Thyroid gland (tissue), 4 donors: ENCODE data around the gene INKA2.

Experiments
- CTCF ChIP-seq, 6 experiments: fragments of 200-600 bp in 3 of 6; fragments of 450-650 bp in 3 of 6; sonication (generic) in 3 of 6; IDR thresholded peaks; one replicate each; pipeline ENCODE4 v1.5.1; 2016 to 2019; ENCODE audit warnings: antibody characterized with exemption in 6 of 6, mild to moderate bottlenecking in 2 of 6, inconsistent platforms in 1 of 6, moderate library complexity in 1 of 6
- POLR2A ChIP-seq, 2 donors: fragments of 450-650 bp; IDR thresholded peaks; one replicate each; pipeline ENCODE4 v1.6.1; 2017; ENCODE audit warnings: antibody characterized with exemption in 2 of 2, mild to moderate bottlenecking in 2 of 2, moderate library complexity in 1 of 2

- no peak for TF ChIP-seq POLR2A (IDR thresholded peaks at IDR 0.05)
- TF ChIP-seq CTCF (IDR thresholded peaks at IDR 0.05), result no peak
Observed at GRCh38 chr1:111758373-111758772, 19.2 kb upstream of the INKA2 start.
